Keratinocyte (primary cell): ENCODE results near the gene CPLANE2. TPM values are rescaled to one million over a fixed set of nuclear protein-coding genes. Genes with fewer than 3 reads are reported as not detected.

Source experiments
- DNase-seq: peaks from one replicate; pipeline ENCODE4 v3.0.0-alpha.2; 2011; ENCODE audit warnings: low read depth, missing footprints, low spot score
- FAIRE-seq: peaks from 2 replicates; lab custom pipeline; 2011; peaks lifted over from hg19 to GRCh38; lab: Jason Lieb, UNC
- H2AFZ ChIP-seq: 2 replicates; pipeline ENCODE4 v1.6.0; 2012; ENCODE audit warnings: low read length, control low read depth, inconsistent platforms; ENCODE audit not compliant: control insufficient read depth
- H3K27ac ChIP-seq: 2 replicates; pipeline ENCODE4 v1.5.1; 2011; ENCODE audit warnings: low read length; ENCODE audit not compliant: control insufficient read depth, insufficient read depth
- H3K27me3 ChIP-seq: 3 replicates; pipeline ENCODE4 v1.6.0; 2011; ENCODE audit warnings: low read length; ENCODE audit not compliant: control insufficient read depth, insufficient read depth; ENCODE audit errors: extremely low read depth
- H3K36me3 ChIP-seq, 2 experiments: 2 replicates in 1 of 2; 3 replicates in 1 of 2; pipeline ENCODE4 v1.5.1; 2011; ENCODE audit warnings: low read length in 2 of 2, mild to moderate bottlenecking in 1 of 2; ENCODE audit not compliant: control insufficient read depth in 2 of 2, insufficient read depth in 2 of 2; ENCODE audit errors: extremely low read depth in 1 of 2
- H3K4me1 ChIP-seq: 3 replicates; pipeline ENCODE4 v1.5.1; 2011; ENCODE audit warnings: low read length; ENCODE audit not compliant: control insufficient read depth, insufficient read depth; ENCODE audit errors: extremely low read depth
- H3K4me2 ChIP-seq: 3 replicates; pipeline ENCODE4 v1.6.0; 2011; ENCODE audit warnings: low read depth, low read length; ENCODE audit not compliant: control insufficient read depth, insufficient read depth; ENCODE audit errors: extremely low read depth
- H3K4me3 ChIP-seq, 3 experiments: fragments of 200-600 bp in 1 of 3; sonication (generic) in 1 of 3; 2 replicates in 2 of 3; 3 replicates in 1 of 3; pipeline ENCODE4 v1.5.1; 2011 to 2016; ENCODE audit warnings: low read length in 3 of 3, mild to moderate bottlenecking in 3 of 3, control low read depth in 2 of 3, inconsistent platforms in 1 of 3, low read depth in 1 of 3, mixed read lengths in 1 of 3, mixed run types in 1 of 3, moderate library complexity in 1 of 3; ENCODE audit not compliant: control insufficient read depth in 2 of 3, insufficient read depth in 2 of 3; ENCODE audit errors: extremely low read depth in 1 of 3
- H3K79me2 ChIP-seq: 2 replicates; pipeline ENCODE4 v1.6.0; 2012; ENCODE audit warnings: low read length; ENCODE audit not compliant: control insufficient read depth, insufficient read depth
- H3K9ac ChIP-seq: 3 replicates; pipeline ENCODE4 v1.6.0; 2011; ENCODE audit warnings: low read length; ENCODE audit not compliant: control insufficient read depth, insufficient read depth; ENCODE audit errors: extremely low read depth
- H3K9me1 ChIP-seq: 3 replicates; pipeline ENCODE4 v1.6.0; 2011; ENCODE audit warnings: low read length; ENCODE audit not compliant: control insufficient read depth, insufficient read depth; ENCODE audit errors: extremely low read depth
- H3K9me3 ChIP-seq: 2 replicates; pipeline ENCODE4 v1.5.1; 2012; ENCODE audit warnings: low read depth, low read length; ENCODE audit not compliant: control insufficient read depth
- H4K20me1 ChIP-seq: 3 replicates; pipeline ENCODE4 v1.6.0; 2011; ENCODE audit warnings: low read length; ENCODE audit not compliant: control insufficient read depth, insufficient read depth; ENCODE audit errors: extremely low read depth
- EZH2 ChIP-seq: IDR thresholded peaks from one replicate; pipeline ENCODE4 v1.6.1; 2012; ENCODE audit warnings: inconsistent platforms, mild to moderate bottlenecking, low read length, moderate library complexity
- dilution Hi-C: fragments of 300-500 bp; cut with MboI; formaldehyde crosslinking; loops from one replicate; pipeline ENCODE4 v1.7.0; 2020; ENCODE audit warnings: low sequenced_read_pairs; ENCODE audit not compliant: extremely low pct_ligation_motif_present
- polyA plus RNA-seq, 5 experiments: library from polyadenylated mRNA; depleted of rRNA in 3 of 5; stranded (reverse) in 3 of 5; stranded (forward) in 1 of 5; unstranded in 1 of 5; fragments of >200 nt; gene quantifications; 1 replicate in 1 of 5; 2 replicates in 3 of 5; 3 replicates in 1 of 5; pipeline versions ENCODE4 v1.2.1 to v1.2.3, GENCODE V29; 2011 to 2012; ENCODE audit warnings: missing spikeins in 2 of 5, low read depth in 1 of 5, low replicate concordance in 1 of 5
- TF ChIP-seq, protein P1 (sequence below), 3 experiments: IDR thresholded peaks in 1 of 3; conservative IDR thresholded peaks in 1 of 3; optimal IDR thresholded peaks in 1 of 3; 2 replicates in 2 of 3; 3 replicates in 1 of 3; pipeline versions ENCODE3 to v1.5.1; 2011; ENCODE audit warnings: low read length in 3 of 3, mild to moderate bottlenecking in 3 of 3, moderate library complexity in 2 of 3, control low read depth in 1 of 3, inconsistent platforms in 1 of 3; ENCODE audit not compliant: insufficient read depth in 2 of 3; ENCODE audit errors: extremely low read depth in 1 of 3

CPLANE2 gene
- polyA plus RNA-seq, 1 donor (not counting 4 experiments of a cell fraction or from before 2014, with no cell fraction given), result 2.5 TPM

DNA sequence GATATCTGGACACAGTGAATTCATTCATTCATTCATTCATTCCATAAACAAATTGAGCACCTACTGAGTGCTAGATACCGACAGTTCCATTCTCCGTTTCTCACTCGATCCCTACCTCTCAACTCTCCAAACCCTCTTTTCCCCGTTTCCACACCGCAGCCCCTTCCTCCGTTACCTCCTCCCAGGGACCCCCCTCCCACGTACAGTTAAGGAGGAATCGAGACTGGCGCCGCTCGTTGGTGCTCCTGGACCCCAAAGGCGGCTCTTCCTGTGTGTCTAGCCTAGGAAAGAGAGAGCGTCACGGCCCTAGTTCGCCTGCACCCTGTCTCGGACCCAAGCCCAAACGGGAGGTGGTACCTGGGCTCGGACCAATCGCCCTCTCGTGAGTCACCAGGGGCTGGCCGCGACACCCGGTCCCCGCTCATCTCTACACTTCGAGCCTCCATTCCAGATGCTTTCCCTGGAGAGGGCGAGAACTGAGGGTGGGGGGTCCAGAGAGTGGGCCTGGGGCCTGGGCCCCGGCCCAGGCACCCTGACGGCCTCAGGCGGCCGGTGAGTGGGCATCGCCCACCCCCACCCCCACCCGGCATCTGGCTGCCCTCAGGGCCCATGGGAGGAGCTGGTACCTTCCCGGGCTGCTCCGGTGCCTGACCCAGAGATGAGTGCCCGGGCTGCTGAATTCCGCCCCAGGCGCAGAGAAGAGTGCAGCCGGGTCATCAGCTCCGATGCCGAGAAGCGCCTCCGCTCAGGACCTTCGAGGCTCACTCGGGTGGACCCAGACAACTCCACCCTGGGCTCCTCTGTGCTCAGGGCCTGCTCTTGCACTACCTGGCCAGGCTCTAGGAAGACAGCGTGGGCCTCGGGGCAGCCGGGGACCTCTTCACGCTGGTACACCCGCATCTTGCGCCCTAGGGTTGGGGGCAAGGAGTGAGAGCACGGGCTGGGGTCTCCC lies 29.4 kb downstream of the CPLANE2 start:
- Histone ChIP-seq H3K79me2 (no peaks in the 10 kb centered on the region), H3K9ac (peak overlapping the region; percentile 70), H2AFZ (peak overlapping the region; percentile 49), H3K27ac (peak overlapping the region; percentile 62), H3K4me3 (peak overlapping the region; percentile 37 to 72 (median 41)), H3K9me1 (no peaks in the 10 kb centered on the region), H3K4me1 (peaks cover 33% of the 10 kb centered on the region), H4K20me1 (no peaks in the 10 kb centered on the region), H3K27me3 (no peaks in the 10 kb centered on the region), H3K36me3 (peaks cover 3 to 5% of the 10 kb centered on the region in 2 experiments), H3K4me2 (peak overlapping the region; percentile 56), H3K9me3 (no peaks in the 10 kb centered on the region)
- no peak for DNase-seq
- dilution Hi-C loops, result no loop called here
- no peak for TF ChIP-seq EZH2
- TF ChIP-seq, protein P1, sequence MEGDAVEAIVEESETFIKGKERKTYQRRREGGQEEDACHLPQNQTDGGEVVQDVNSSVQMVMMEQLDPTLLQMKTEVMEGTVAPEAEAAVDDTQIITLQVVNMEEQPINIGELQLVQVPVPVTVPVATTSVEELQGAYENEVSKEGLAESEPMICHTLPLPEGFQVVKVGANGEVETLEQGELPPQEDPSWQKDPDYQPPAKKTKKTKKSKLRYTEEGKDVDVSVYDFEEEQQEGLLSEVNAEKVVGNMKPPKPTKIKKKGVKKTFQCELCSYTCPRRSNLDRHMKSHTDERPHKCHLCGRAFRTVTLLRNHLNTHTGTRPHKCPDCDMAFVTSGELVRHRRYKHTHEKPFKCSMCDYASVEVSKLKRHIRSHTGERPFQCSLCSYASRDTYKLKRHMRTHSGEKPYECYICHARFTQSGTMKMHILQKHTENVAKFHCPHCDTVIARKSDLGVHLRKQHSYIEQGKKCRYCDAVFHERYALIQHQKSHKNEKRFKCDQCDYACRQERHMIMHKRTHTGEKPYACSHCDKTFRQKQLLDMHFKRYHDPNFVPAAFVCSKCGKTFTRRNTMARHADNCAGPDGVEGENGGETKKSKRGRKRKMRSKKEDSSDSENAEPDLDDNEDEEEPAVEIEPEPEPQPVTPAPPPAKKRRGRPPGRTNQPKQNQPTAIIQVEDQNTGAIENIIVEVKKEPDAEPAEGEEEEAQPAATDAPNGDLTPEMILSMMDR (optimal IDR thresholded peaks at IDR 0.05 in 1 of 3, IDR thresholded peaks at IDR 0.05 in 1 of 3, conservative IDR thresholded peaks at IDR 0.05 in 1 of 3; ENCODE audit: extremely low read depth in 1 of 3, insufficient read depth in 2 of 3, low read length in 3 of 3), result no peak
- no peak for FAIRE-seq

DNA sequence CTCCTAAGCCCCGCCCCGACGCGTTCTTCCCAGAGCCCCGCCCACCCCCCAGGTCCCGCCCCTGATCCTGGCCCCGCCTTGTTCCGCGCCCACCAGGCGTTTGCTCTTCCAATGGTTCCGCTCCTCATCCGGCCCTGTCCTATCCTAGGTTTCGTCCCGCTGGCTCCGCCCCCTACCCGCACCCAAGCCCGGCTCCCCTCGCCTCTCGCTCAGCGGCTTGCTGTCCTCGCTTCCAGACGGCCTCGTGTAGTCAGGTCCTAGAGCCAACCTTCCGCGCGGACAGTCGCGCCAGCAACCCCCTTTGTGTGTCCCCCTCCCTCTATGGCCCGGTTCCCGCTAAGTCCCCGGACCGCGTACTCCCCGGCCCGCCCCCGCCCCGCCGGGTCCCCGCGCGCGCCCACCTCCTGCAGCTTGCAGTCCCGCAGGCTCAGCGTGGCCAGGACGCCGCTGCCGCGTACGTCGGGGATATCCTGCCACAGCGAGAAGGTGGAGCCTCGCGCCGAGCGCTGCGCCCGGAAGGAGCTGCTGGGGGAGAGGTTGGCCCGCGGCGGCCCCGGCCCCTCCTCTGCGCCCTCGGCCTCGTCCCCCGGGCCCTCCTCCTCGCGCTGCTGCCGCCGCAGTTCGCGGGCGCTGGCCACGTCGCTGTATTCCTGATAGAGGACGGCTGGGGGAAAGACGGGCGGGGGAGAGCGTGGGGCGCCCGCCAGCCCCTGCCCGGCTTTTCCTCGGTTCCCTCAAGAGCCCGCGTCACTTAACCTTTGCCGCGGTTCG lies 30.3 kb downstream of the CPLANE2 start:
- peak overlapping the region; percentile 70 for H3K9ac ChIP-seq
- dilution Hi-C loops, result no loop called here
- H4K20me1 ChIP-seq, result no peaks in the 10 kb centered on the region
- peak overlapping the region; percentile 49 for H2AFZ ChIP-seq
- peaks cover 3 to 5% of the 10 kb centered on the region in 2 experiments for H3K36me3 ChIP-seq
- H3K4me1 ChIP-seq, result peaks cover 24% of the 10 kb centered on the region
- H3K4me3 ChIP-seq, result peak overlapping the region; percentile 37 to 72 (median 41)
- H3K4me2 ChIP-seq, result peak overlapping the region; percentile 56
- H3K79me2 ChIP-seq, result no peaks in the 10 kb centered on the region
- no peaks in the 10 kb centered on the region for H3K27me3 ChIP-seq
- peak overlapping the region; percentile 62 for H3K27ac ChIP-seq
- TF ChIP-seq, protein P1 (optimal IDR thresholded peaks at IDR 0.05 in 1 of 3, IDR thresholded peaks at IDR 0.05 in 1 of 3, conservative IDR thresholded peaks at IDR 0.05 in 1 of 3; ENCODE audit: extremely low read depth in 1 of 3, insufficient read depth in 2 of 3, low read length in 3 of 3), result no peak
- peak; percentile 89 for DNase-seq
- H3K9me3 ChIP-seq, result no peaks in the 10 kb centered on the region
- FAIRE-seq, result peak; percentile 82
- H3K9me1 ChIP-seq, result no peaks in the 10 kb centered on the region
